Pancreas (tissue), 10 donors: ENCODE measurements around the gene TMEM135. TPM values are rescaled to one million over a fixed set of nuclear protein-coding genes. Genes with fewer than 3 reads are reported as not detected.

Source experiments
- ATAC-seq, 4 donors: fragments of 200-7000 bp; cut with Tn5 transposase; one replicate each; pipeline versions ENCODE4 v1.8.0 to v1.9.1; 2020; ENCODE audit warnings: mild to moderate bottlenecking in 4 of 4, moderate library complexity in 4 of 4
- DNase-seq, 6 donors: peaks; one replicate each; pipeline ENCODE4 v3.0.0-alpha.2; 2020
- FAIRE-seq: peaks from 2 replicates; lab custom pipeline; 2012; peaks lifted over from hg19 to GRCh38; lab: Jason Lieb, UNC
- H3K27ac ChIP-seq, 4 donors: fragments of 200-600 bp; sonication (generic); 1 replicate in 3 of 4; 2 replicates in 1 of 4; pipeline versions ENCODE4 v1.5.0 to v1.8.0; 2020
- H3K27me3 ChIP-seq, 4 donors: fragments of 200-600 bp; one replicate each; pipeline ENCODE4 v1.8.0; 2021
- H3K36me3 ChIP-seq, 3 donors: fragments of 200-600 bp; sonication (generic) in 1 of 3; one replicate each; pipeline versions ENCODE4 v1.5.0 to v1.8.0; 2020 to 2021
- H3K4me1 ChIP-seq, 3 donors: fragments of 200-600 bp; one replicate each; pipeline ENCODE4 v1.8.0; 2021
- H3K4me3 ChIP-seq, 4 donors: fragments of 200-600 bp; sonication (generic) in 2 of 4; one replicate each; pipeline versions ENCODE4 v1.5.0 to v1.8.0; 2020 to 2021
- H3K9me3 ChIP-seq, 4 donors: fragments of 200-600 bp; one replicate each; pipeline ENCODE4 v1.8.0; 2021
- CTCF ChIP-seq, 4 donors: fragments of 200-600 bp; sonication (generic) in 3 of 4; IDR thresholded peaks; one replicate each; pipeline versions ENCODE4 v1.5.0 to v1.8.0; 2021; ENCODE audit warnings: antibody characterized with exemption in 4 of 4
- whole genome bisulfite sequencing, 2 donors: extraction: QIAGEN DNeasy Blood & Tissue Kit; methylation state at CpG; one replicate each; pipeline ENCODE4 v1.1.7; 2013; 5-methylcytosine and 5-hydroxymethylcytosine counted together
- intact Hi-C, 3 donors: fragments of 100-400 bp; cut with DNase I; formaldehyde crosslinking; loops; one replicate each; pipeline versions ENCODE4 v1.11.1 to v1.14.2; 2022
- polyA plus RNA-seq, 2 donors: library from polyadenylated mRNA; stranded (reverse); fragments of 200-250 nt; gene quantifications; one replicate each; pipeline ENCODE4 v1.2.3, GENCODE V29; 2013
- total RNA-seq, 6 donors: library from RNA; stranded (reverse); fragmentation: NEBNext Ultra II Directional in 4 of 6; extraction: Animal tissue kit (Norgen Biotek cat#: 25700) in 4 of 6; gene quantifications; one replicate each; pipeline versions ENCODE4 v1.2.1 to v1.2.4, GENCODE V29; 2021 to 2023
- donor health status: healthy with polysubstance abuse.
- donor health status: DM: no; HTN: no; CAD: no; lungs with moderate emphysema.
- donor health status: DM: no; HTN: no; CAD: no.
- donor health status: control.
- donor health status: control.
- donor health status: Bipolar disorder and iron deficiency.
- donor health status: DM: yes; HTN: yes; CAD: no.
- donor health status: DM: no; HTN: no; CAD: no.
- donor health status: DM: no; HTN: no; CAD: no.
- donor health status: DM: yes; HTN: yes; CAD: no.

The TMEM135 gene
- total and polyA plus RNA-seq, 8 donors: 2.6 to 10.1 (median 8.0) TPM

- no peak overlapping the region for H3K4me3 ChIP-seq
- H3K9me3 ChIP-seq: no peaks in the 10 kb centered on the region
- 95 to 99% methylated on average over 2 of the region's 2 CpGs for WGBS, 2 donors
- FAIRE-seq: no peak
- TF ChIP-seq CTCF (IDR thresholded peaks at IDR 0.05): no peak
- intact Hi-C loops: no loop called here
- H3K27me3 ChIP-seq: no peaks in the 10 kb centered on the region
- DNase-seq: no peak
- H3K36me3 ChIP-seq: no peaks in the 10 kb centered on the region
- ATAC-seq: no peak
- no peak overlapping the region for H3K27ac ChIP-seq
- no peaks in the 10 kb centered on the region for H3K4me1 ChIP-seq
Measured at GRCh38 chr11:87329172-87329571, 291.4 kb downstream of the TMEM135 start.

GRCh38 chr11:87330187-87330601, 292.5 kb downstream of the TMEM135 start:
- no peaks in the 10 kb centered on the region for H3K36me3 ChIP-seq
- no peak overlapping the region for H3K27ac ChIP-seq
- no peak for ATAC-seq
- intact Hi-C loops: no loop called here
- DNase-seq: no peak
- 69% methylated on average over 1 of the region's 1 CpG for WGBS, 2 donors
- H3K4me1 ChIP-seq: no peaks in the 10 kb centered on the region
- no peaks in the 10 kb centered on the region for H3K27me3 ChIP-seq
- no peak for FAIRE-seq
- no peak for TF ChIP-seq CTCF (IDR thresholded peaks at IDR 0.05)
- H3K9me3 ChIP-seq: no peaks in the 10 kb centered on the region
- H3K4me3 ChIP-seq: no peak overlapping the region

- FAIRE-seq: no peak
- WGBS, 2 donors: 92 to 93% methylated on average over 6 of the region's 6 CpGs
Measured at GRCh38 chr11:87331273-87331672, 293.5 kb downstream of the TMEM135 start.

GRCh38 chr11:87338046-87338639, 300.4 kb downstream of the TMEM135 start:
- Histone ChIP-seq H3K4me1 (no peaks in the 10 kb centered on the region), H3K27me3 (no peaks in the 10 kb centered on the region), H3K36me3 (no peaks in the 10 kb centered on the region), H3K9me3 (no peaks in the 10 kb centered on the region), H3K4me3 (no peak overlapping the region), H3K27ac (no peak overlapping the region)
- DNase-seq (no peak), FAIRE-seq (no peak), ATAC-seq (no peak)
- intact Hi-C loops: no loop called here
- no peak for TF ChIP-seq CTCF (IDR thresholded peaks at IDR 0.05)
- WGBS, 2 donors: 74 to 87% methylated on average over 3 of the region's 3 CpGs

More at GRCh38 chr11:87331273-87331672, 293.5 kb downstream of the TMEM135 start:
- Histone ChIP-seq H3K36me3 (no peaks in the 10 kb centered on the region), H3K4me3 (no peak overlapping the region), H3K27ac (no peak overlapping the region), H3K27me3 (no peaks in the 10 kb centered on the region), H3K9me3 (no peaks in the 10 kb centered on the region), H3K4me1 (no peaks in the 10 kb centered on the region)
- intact Hi-C loops: no loop called here
- ATAC-seq: peak in 1 of 4 donors; percentile 30
- no peak for TF ChIP-seq CTCF (IDR thresholded peaks at IDR 0.05)
- DNase-seq: no peak

GRCh38 chr11:87339416-87339815, 301.7 kb downstream of the TMEM135 start:
- no peak overlapping the region for H3K4me3 ChIP-seq
- H3K27ac ChIP-seq: no peak overlapping the region
- no peak for TF ChIP-seq CTCF (IDR thresholded peaks at IDR 0.05)
- ATAC-seq (no peak), DNase-seq (no peak), FAIRE-seq (no peak)
- no peaks in the 10 kb centered on the region for H3K9me3 ChIP-seq
- no peaks in the 10 kb centered on the region for H3K4me1 ChIP-seq
- H3K27me3 ChIP-seq: no peaks in the 10 kb centered on the region
- 81 to 88% methylated on average over 5 of the region's 5 CpGs for WGBS, 2 donors
- intact Hi-C loops: no loop called here
- no peaks in the 10 kb centered on the region for H3K36me3 ChIP-seq
